Measurements from ENCODE around the gene RFFL.

DNA sequence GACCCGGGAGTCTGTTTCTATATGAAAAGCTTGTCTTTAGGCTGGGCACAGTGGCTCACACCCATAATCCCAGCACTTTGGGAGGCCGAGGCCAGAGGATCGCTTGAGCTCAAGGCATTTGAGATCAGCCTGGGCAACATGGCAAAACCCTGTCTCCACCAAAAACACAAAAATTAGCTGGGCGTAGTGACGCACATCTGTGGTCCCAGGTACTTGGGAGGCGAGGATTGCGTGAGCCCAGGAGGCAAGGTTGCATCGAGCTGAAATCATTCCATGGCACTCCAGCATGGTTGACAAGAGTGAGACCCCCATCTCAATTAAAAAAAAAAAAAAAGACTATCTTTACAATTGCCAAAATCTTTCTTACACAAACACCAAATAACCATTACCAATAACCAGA is 22.7 kb upstream of the RFFL start:
- TF ChIP-seq, protein P1, sequence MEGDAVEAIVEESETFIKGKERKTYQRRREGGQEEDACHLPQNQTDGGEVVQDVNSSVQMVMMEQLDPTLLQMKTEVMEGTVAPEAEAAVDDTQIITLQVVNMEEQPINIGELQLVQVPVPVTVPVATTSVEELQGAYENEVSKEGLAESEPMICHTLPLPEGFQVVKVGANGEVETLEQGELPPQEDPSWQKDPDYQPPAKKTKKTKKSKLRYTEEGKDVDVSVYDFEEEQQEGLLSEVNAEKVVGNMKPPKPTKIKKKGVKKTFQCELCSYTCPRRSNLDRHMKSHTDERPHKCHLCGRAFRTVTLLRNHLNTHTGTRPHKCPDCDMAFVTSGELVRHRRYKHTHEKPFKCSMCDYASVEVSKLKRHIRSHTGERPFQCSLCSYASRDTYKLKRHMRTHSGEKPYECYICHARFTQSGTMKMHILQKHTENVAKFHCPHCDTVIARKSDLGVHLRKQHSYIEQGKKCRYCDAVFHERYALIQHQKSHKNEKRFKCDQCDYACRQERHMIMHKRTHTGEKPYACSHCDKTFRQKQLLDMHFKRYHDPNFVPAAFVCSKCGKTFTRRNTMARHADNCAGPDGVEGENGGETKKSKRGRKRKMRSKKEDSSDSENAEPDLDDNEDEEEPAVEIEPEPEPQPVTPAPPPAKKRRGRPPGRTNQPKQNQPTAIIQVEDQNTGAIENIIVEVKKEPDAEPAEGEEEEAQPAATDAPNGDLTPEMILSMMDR (IDR thresholded peaks at IDR 0.05): no peak
- no peak for TF ChIP-seq POLR2A (IDR thresholded peaks at IDR 0.05)
